ENCODE results near the gene APLP2. TPM values are rescaled to one million over a fixed set of nuclear protein-coding genes. Genes with fewer than 3 reads are reported as not detected.
A peak's percentile ranks its signal among the peaks of the same experiment; 100 is the strongest.

APLP2 gene
- total and polyA plus RNA-seq, 9 of the 15 experiments (the other 6 are each of a cell fraction or from before 2014, with no cell fraction given): 17.4 to 164 (median 118) TPM

GRCh38 chr11:130077671-130078070, 8.0 kb downstream of the APLP2 start (continued):
- TF ChIP-seq PURB (CRISPR knock-in tag; IDR thresholded peaks at IDR 0.05; ENCODE audit: low read depth) (no peak), IRF1 (CRISPR knock-in tag; IDR thresholded peaks at IDR 0.05; ENCODE audit: borderline replicate concordance) (no peak), PTRF (tag; IDR thresholded peaks at IDR 0.05) (no peak), GTF2E2 (tag; IDR thresholded peaks at IDR 0.05) (no peak), GTF3C2 (IDR thresholded peaks at IDR 0.05; ENCODE audit: borderline replicate concordance, extremely low read depth, insufficient read length) (no peak), TRIM25 (IDR thresholded peaks at IDR 0.05; ENCODE audit: borderline replicate concordance) (no peak), ZBTB26 (CRISPR knock-in tag; IDR thresholded peaks at IDR 0.05) (no peak), HOXB6 (CRISPR knock-in tag; IDR thresholded peaks at IDR 0.05; ENCODE audit: borderline replicate concordance) (no peak), SMAD3 (CRISPR knock-in tag; conservative IDR thresholded peaks at IDR 0.05) (no peak), NCOA2 (IDR thresholded peaks at IDR 0.05; ENCODE audit: partially characterized antibody in 2 of 2) (no peak), BCL6 (CRISPR knock-in tag; IDR thresholded peaks at IDR 0.05) (no peak), DACH1 (IDR thresholded peaks at IDR 0.05; ENCODE audit: partially characterized antibody) (peak; percentile 82), PTTG1 (tag; IDR thresholded peaks at IDR 0.05; ENCODE audit: low read depth) (no peak), SMAD1 (IDR thresholded peaks at IDR 0.05; ENCODE audit: low read depth, low read length, partially characterized antibody) (no peak), STAG1 (CRISPR knock-in tag; IDR thresholded peaks at IDR 0.05; ENCODE audit: borderline replicate concordance) (no peak), PCBP1 (IDR thresholded peaks at IDR 0.05; ENCODE audit: low read depth, low read length, poor library complexity, severe bottlenecking) (no peak), ZNF224 (CRISPR knock-in tag; IDR thresholded peaks at IDR 0.05) (no peak), TRIM24 (IDR thresholded peaks at IDR 0.05) (peak in 1 of 2 experiments; percentile 59; a peak in 1 of 4 replicates), RAD21 (CRISPR knock-in tag; conservative IDR thresholded peaks at IDR 0.05 in 1 of 2, IDR thresholded peaks at IDR 0.05 in 1 of 2) (no peak), TFAP4 (CRISPR knock-in tag; IDR thresholded peaks at IDR 0.05; ENCODE audit: borderline replicate concordance) (no peak), ARNT (IDR thresholded peaks at IDR 0.05) (no peak), PML (IDR thresholded peaks at IDR 0.05; ENCODE audit: low read length) (peak; percentile 59; the same call in 1 of the 2 replicates)
